ENCODE measurements around the gene OLFML2B. TPM values are rescaled to one million over a fixed set of nuclear protein-coding genes. Genes with fewer than 3 reads are reported as not detected.

The OLFML2B gene
- total RNA-seq, 1 experiment from 2014 or later = 3.4 TPM

- H3K27me3 ChIP-seq (replicated peaks; ENCODE audit: insufficient read depth, low read depth, low read length, poor library complexity) = no peaks in the 10 kb centered on the region
- peaks cover 32% of the 10 kb centered on the region for H3K4me1 ChIP-seq (ENCODE audit: insufficient read depth, low read length, poor library complexity, severe bottlenecking)
- CTCF ChIA-PET = interaction anchor here (1.6 kb wide), 1 partner anchor 160 kb away, joined by 5 read pairs; no protein-coding TSS in a partner anchor
- BruUV-seq (replicated peaks) = no TSS peak
- peaks cover 18% of the 10 kb centered on the region for H3K36me3 ChIP-seq (ENCODE audit: insufficient read depth, low read length, poor library complexity, severe bottlenecking)
- peak overlapping the region; percentile 77 for H3K27ac ChIP-seq (ENCODE audit: low read depth, low read length, poor library complexity, severe bottlenecking)
- no peak for DNase-seq (ENCODE audit: low spot score)
- intact Hi-C loops (cut with micrococcal nuclease; ENCODE audit: unreplicated experiment) = loop anchor here (5.0 kb wide), 1 partner anchor 72 kb away; no protein-coding TSS in a partner anchor
- peak overlapping the region; percentile 80 for H3K4me3 ChIP-seq (ENCODE audit: low read depth, low read length, poor library complexity, severe bottlenecking)
- POLR2A ChIA-PET (ENCODE audit: low non-redundant PET) = interaction anchor here (0.6 kb wide), 2 partner anchors 75 to 147 kb away, joined by 3 to 5 read pairs; no protein-coding TSS in a partner anchor
- H3K9me3 ChIP-seq (ENCODE audit: low read depth, low read length, poor library complexity, severe bottlenecking) = no peaks in the 10 kb centered on the region
- TF ChIP-seq CTCF (conservative IDR thresholded peaks at IDR 0.05; ENCODE audit: low read depth, low read length) (no peak), EZH2 (IDR thresholded peaks at IDR 0.05; ENCODE audit: borderline replicate concordance, low read depth, low read length, poor library complexity, severe bottlenecking) (no peak)
These were observed 46.6 kb upstream of the OLFML2B start for GRCh38 chr1:162070094-162070748.

- Histone ChIP-seq H3K27ac (ENCODE audit: low read depth, low read length, poor library complexity, severe bottlenecking) (peak within 1 kb of the TSS; percentile 77), H3K9me3 (ENCODE audit: low read depth, low read length, poor library complexity, severe bottlenecking) (no peaks in the 10 kb centered on the region), H3K4me3 (ENCODE audit: low read depth, low read length, poor library complexity, severe bottlenecking) (peak within 1 kb of the TSS; percentile 80), H3K27me3 (replicated peaks; ENCODE audit: insufficient read depth, low read depth, low read length, poor library complexity) (no peaks in the 10 kb centered on the region), H3K36me3 (ENCODE audit: insufficient read depth, low read length, poor library complexity, severe bottlenecking) (peaks cover 11% of the 10 kb centered on the region), H3K4me1 (ENCODE audit: insufficient read depth, low read length, poor library complexity, severe bottlenecking) (peaks cover 34% of the 10 kb centered on the region)
- ChIA-PET CTCF (interaction anchor here (1.6 kb wide), 1 partner anchor 160 kb away, joined by 5 read pairs; no protein-coding TSS in a partner anchor), POLR2A (ENCODE audit: low non-redundant PET) (no interaction called here)
- TF ChIP-seq CTCF (conservative IDR thresholded peaks at IDR 0.05; ENCODE audit: low read depth, low read length) (no peak), EZH2 (IDR thresholded peaks at IDR 0.05; ENCODE audit: borderline replicate concordance, low read depth, low read length, poor library complexity, severe bottlenecking) (no peak)
- intact Hi-C loops (cut with micrococcal nuclease; ENCODE audit: unreplicated experiment) = loop anchor here (5.0 kb wide), 1 partner anchor 73 kb away; no protein-coding TSS in a partner anchor
- no TSS peak for BruUV-seq (replicated peaks)
- DNase-seq (ENCODE audit: low spot score) = peak; percentile 89
These were observed 45.8 kb upstream of the OLFML2B start, which contains the start of gene NOS1AP for GRCh38 chr1:162069334-162070093. TSS of gene NOS1AP (plus strand) at chr1:162069691. CDS start at chr1:162070178, 487 bp downstream.

GRCh38 chr1:162068301-162068700 lies 44.6 kb upstream of the OLFML2B start:
- Histone ChIP-seq H3K27me3 (replicated peaks; ENCODE audit: insufficient read depth, low read depth, low read length, poor library complexity) (no peaks in the 10 kb centered on the region), H3K36me3 (ENCODE audit: insufficient read depth, low read length, poor library complexity, severe bottlenecking) (no peaks in the 10 kb centered on the region), H3K27ac (ENCODE audit: low read depth, low read length, poor library complexity, severe bottlenecking) (no peak overlapping the region), H3K4me3 (ENCODE audit: low read depth, low read length, poor library complexity, severe bottlenecking) (no peak overlapping the region), H3K9me3 (ENCODE audit: low read depth, low read length, poor library complexity, severe bottlenecking) (no peaks in the 10 kb centered on the region), H3K4me1 (ENCODE audit: insufficient read depth, low read length, poor library complexity, severe bottlenecking) (peaks cover 43% of the 10 kb centered on the region)
- BruUV-seq (replicated peaks) = no TSS peak
- no peak for TF ChIP-seq CTCF (conservative IDR thresholded peaks at IDR 0.05; ENCODE audit: low read depth, low read length)
- no peak for TF ChIP-seq EZH2 (IDR thresholded peaks at IDR 0.05; ENCODE audit: borderline replicate concordance, low read depth, low read length, poor library complexity, severe bottlenecking)
- POLR2A ChIA-PET (ENCODE audit: low non-redundant PET) = no interaction called here
- CTCF ChIA-PET = no interaction called here
- intact Hi-C loops (cut with micrococcal nuclease; ENCODE audit: unreplicated experiment) = no loop called here
- no peak for DNase-seq (ENCODE audit: low spot score)
